HepG2 (cell line): ENCODE data around the gene WIPF3.

Experiments
- EZH2 ChIP-seq: conservative IDR thresholded peaks from 2 replicates; pipeline ENCODE4 v1.6.1; 2012; ENCODE audit warnings: mild to moderate bottlenecking, low read depth, low read length, moderate library complexity
- FOXM1 ChIP-seq: sonication (generic); formaldehyde crosslinking; IDR thresholded peaks from 2 replicates; pipeline ENCODE4 v1.5.0; 2020; ENCODE audit warnings: missing genetic modification reagents
- JUNB ChIP-seq: sonication (generic); formaldehyde crosslinking; IDR thresholded peaks from 2 replicates; pipeline ENCODE4 v1.8.0; 2022; ENCODE audit warnings: missing genetic modification reagents, mild to moderate bottlenecking, borderline replicate concordance
- NFIB ChIP-seq: sonication (generic); formaldehyde crosslinking; IDR thresholded peaks from 2 replicates; pipeline ENCODE4 v1.9.0; 2021; ENCODE audit warnings: missing genetic modification reagents, mild to moderate bottlenecking, borderline replicate concordance
- PITX1 ChIP-seq: sonication (generic); formaldehyde crosslinking; IDR thresholded peaks from 2 replicates; pipeline ENCODE4 v1.5.1; 2020; ENCODE audit warnings: mild to moderate bottlenecking, missing genetic modification reagents
- POLR2AphosphoS5 ChIP-seq: IDR thresholded peaks from 2 replicates; pipeline ENCODE4 v1.6.1; 2012; ENCODE audit warnings: low read depth, low read length
- SP1 ChIP-seq, 2 experiments: fragments of 450-650 bp in 1 of 2; sonication (generic) in 1 of 2; formaldehyde crosslinking in 1 of 2; IDR thresholded peaks; 2 replicates each; pipeline versions ENCODE4 v1.4.0 to v1.6.1; 2016 to 2020; ENCODE audit warnings: missing genetic modification reagents in 1 of 2
- ZNF274 ChIP-seq: sonication (generic); formaldehyde crosslinking; IDR thresholded peaks from 2 replicates; pipeline ENCODE4 v1.5.1; 2020; ENCODE audit warnings: mild to moderate bottlenecking, missing genetic modification reagents
- ZNF552 ChIP-seq: sonication (generic); formaldehyde crosslinking; IDR thresholded peaks from 2 replicates; pipeline ENCODE4 v1.9.0; 2022; ENCODE audit warnings: missing genetic modification reagents, mild to moderate bottlenecking, borderline replicate concordance
- ZNF674 ChIP-seq: sonication (generic); formaldehyde crosslinking; IDR thresholded peaks from 2 replicates; pipeline ENCODE4 v1.5.0; 2020; ENCODE audit warnings: low read depth, mild to moderate bottlenecking, missing genetic modification reagents
- TF ChIP-seq, protein P1 (sequence below): sonication (generic); formaldehyde crosslinking; IDR thresholded peaks from 2 replicates; pipeline ENCODE4 v1.8.1; 2022; ENCODE audit warnings: mild to moderate bottlenecking, missing genetic modification reagents
- TF ChIP-seq, protein P2 (sequence below): sonication (generic); formaldehyde crosslinking; conservative IDR thresholded peaks from 2 replicates; pipeline ENCODE4 v1.4.0; 2020; ENCODE audit warnings: missing genetic modification reagents
- TF ChIP-seq, protein P3 (sequence below): sonication (generic); formaldehyde crosslinking; IDR thresholded peaks from 2 replicates; pipeline ENCODE4 v1.5.0; 2020; ENCODE audit warnings: mild to moderate bottlenecking, missing genetic modification reagents, moderate library complexity

DNA sequence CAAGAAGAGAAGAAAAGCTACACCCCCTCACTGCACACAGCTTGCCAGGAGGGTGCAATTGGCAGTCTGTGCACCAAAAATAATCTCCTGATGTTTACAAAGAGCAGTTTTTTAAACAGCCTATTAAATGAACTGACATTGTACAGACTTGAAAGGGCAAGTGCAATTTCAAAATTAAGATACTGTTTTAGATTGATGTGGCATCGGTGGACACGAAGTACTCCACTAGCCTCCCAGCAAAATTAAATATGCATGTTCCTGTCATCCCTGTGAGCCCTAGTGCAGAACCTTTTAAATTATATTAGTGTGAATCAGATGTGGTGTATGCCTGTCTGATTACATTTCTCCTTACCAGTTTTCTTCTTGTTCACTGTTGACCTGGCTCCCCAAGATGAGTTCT lies 87.9 kb downstream of the WIPF3 start:
- TF ChIP-seq EZH2: no peak
- no peak for TF ChIP-seq ZNF274 (CRISPR knock-in tag)
- TF ChIP-seq, protein P1, sequence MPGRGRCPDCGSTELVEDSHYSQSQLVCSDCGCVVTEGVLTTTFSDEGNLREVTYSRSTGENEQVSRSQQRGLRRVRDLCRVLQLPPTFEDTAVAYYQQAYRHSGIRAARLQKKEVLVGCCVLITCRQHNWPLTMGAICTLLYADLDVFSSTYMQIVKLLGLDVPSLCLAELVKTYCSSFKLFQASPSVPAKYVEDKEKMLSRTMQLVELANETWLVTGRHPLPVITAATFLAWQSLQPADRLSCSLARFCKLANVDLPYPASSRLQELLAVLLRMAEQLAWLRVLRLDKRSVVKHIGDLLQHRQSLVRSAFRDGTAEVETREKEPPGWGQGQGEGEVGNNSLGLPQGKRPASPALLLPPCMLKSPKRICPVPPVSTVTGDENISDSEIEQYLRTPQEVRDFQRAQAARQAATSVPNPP (CRISPR knock-in tag): no peak
- TF ChIP-seq FOXM1: no peak
- no peak for TF ChIP-seq SP1 (IDR thresholded peaks at IDR 0.05)
- TF ChIP-seq SP1 (CRISPR knock-in tag; IDR thresholded peaks at IDR 0.05): no peak
- TF ChIP-seq JUNB (CRISPR knock-in tag): no peak
- TF ChIP-seq, protein P2, sequence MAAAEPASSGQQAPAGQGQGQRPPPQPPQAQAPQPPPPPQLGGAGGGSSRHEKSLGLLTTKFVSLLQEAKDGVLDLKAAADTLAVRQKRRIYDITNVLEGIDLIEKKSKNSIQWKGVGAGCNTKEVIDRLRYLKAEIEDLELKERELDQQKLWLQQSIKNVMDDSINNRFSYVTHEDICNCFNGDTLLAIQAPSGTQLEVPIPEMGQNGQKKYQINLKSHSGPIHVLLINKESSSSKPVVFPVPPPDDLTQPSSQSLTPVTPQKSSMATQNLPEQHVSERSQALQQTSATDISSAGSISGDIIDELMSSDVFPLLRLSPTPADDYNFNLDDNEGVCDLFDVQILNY (CRISPR knock-in tag): no peak
- no peak for TF ChIP-seq ZNF674
- TF ChIP-seq PITX1 (CRISPR knock-in tag): no peak
- no peak for TF ChIP-seq NFIB
- TF ChIP-seq, protein P3, sequence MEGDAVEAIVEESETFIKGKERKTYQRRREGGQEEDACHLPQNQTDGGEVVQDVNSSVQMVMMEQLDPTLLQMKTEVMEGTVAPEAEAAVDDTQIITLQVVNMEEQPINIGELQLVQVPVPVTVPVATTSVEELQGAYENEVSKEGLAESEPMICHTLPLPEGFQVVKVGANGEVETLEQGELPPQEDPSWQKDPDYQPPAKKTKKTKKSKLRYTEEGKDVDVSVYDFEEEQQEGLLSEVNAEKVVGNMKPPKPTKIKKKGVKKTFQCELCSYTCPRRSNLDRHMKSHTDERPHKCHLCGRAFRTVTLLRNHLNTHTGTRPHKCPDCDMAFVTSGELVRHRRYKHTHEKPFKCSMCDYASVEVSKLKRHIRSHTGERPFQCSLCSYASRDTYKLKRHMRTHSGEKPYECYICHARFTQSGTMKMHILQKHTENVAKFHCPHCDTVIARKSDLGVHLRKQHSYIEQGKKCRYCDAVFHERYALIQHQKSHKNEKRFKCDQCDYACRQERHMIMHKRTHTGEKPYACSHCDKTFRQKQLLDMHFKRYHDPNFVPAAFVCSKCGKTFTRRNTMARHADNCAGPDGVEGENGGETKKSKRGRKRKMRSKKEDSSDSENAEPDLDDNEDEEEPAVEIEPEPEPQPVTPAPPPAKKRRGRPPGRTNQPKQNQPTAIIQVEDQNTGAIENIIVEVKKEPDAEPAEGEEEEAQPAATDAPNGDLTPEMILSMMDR (CRISPR knock-in tag): no peak
- TF ChIP-seq POLR2AphosphoS5: no peak
- TF ChIP-seq ZNF552: no peak
